HG03097 (cell line): Measurements from ENCODE around the gene MARK1.

Experiments used
- ATAC-seq: cut with Tn5 transposase; IDR thresholded peaks from one replicate; pipeline ENCODE4 v1.9.1; 2021; ENCODE audit not compliant: unreplicated experiment, low FRiP score

The MARK1 gene

GRCh38 chr1:220685879-220686278 lies 157.9 kb downstream of the MARK1 start:
- ATAC-seq, result no peak

- ATAC-seq, result no peak
These were observed 159.9 kb downstream of the MARK1 start for GRCh38 chr1:220687809-220688208.

GRCh38 chr1:220689666-220690065 lies 161.7 kb downstream of the MARK1 start:
- ATAC-seq, result no peak

GRCh38 chr1:220690140-220691052 lies 162.5 kb downstream of the MARK1 start, which contains the start of gene C1orf115:
Gene C1orf115 (plus strand): TSS chr1:220690363. CDS start chr1:220690403, 40 bp downstream.
- peak; percentile 99 for ATAC-seq

GRCh38 chr1:220691053-220691684 lies 163.2 kb downstream of the MARK1 start:
- no peak for ATAC-seq

- no peak for ATAC-seq
These were observed 164.7 kb downstream of the MARK1 start for GRCh38 chr1:220692436-220693228.

- no peak for ATAC-seq
These were observed 167.0 kb downstream of the MARK1 start for GRCh38 chr1:220694866-220695382.

GRCh38 chr1:220695426-220695825 lies 167.5 kb downstream of the MARK1 start:
- no peak for ATAC-seq

- ATAC-seq, result no peak
These were observed 168.4 kb downstream of the MARK1 start for GRCh38 chr1:220696226-220696862.

- no peak for ATAC-seq
These were observed 168.9 kb downstream of the MARK1 start for GRCh38 chr1:220696863-220697231.

- no peak for ATAC-seq
These were observed 169.4 kb downstream of the MARK1 start for GRCh38 chr1:220697326-220697725.

GRCh38 chr1:220698607-220699016 lies 170.7 kb downstream of the MARK1 start:
- no peak for ATAC-seq

- ATAC-seq, result no peak
These were observed 171.1 kb downstream of the MARK1 start for GRCh38 chr1:220699044-220699443.

GRCh38 chr1:220700556-220701179 lies 172.7 kb downstream of the MARK1 start:
- ATAC-seq, result no peak

- no peak for ATAC-seq
These were observed 174.0 kb downstream of the MARK1 start for GRCh38 chr1:220701974-220702373.

GRCh38 chr1:220702733-220703270 lies 174.9 kb downstream of the MARK1 start:
- no peak for ATAC-seq

GRCh38 chr1:220703305-220703704 lies 175.4 kb downstream of the MARK1 start:
- no peak for ATAC-seq

- ATAC-seq, result no peak
These were observed 177.8 kb downstream of the MARK1 start for GRCh38 chr1:220705782-220706181.

- ATAC-seq, result no peak
These were observed 178.5 kb downstream of the MARK1 start for GRCh38 chr1:220706480-220706879.

- ATAC-seq, result no peak
These were observed 179.2 kb downstream of the MARK1 start for GRCh38 chr1:220707160-220707559.
